PC-9 (cell line): ENCODE results near the gene ATP6V1E1.

Experiments
- EZH2 ChIP-seq: fragments of 200-600 bp; sonication (generic); IDR thresholded peaks from 2 replicates; pipeline ENCODE4 v1.8.0; 2017; ENCODE audit warnings: antibody characterized with exemption, low read depth
- TF ChIP-seq, protein P1 (sequence below): fragments of 200-600 bp; sonication (generic); conservative IDR thresholded peaks from 2 replicates; pipeline ENCODE4 v1.6.1; 2017; ENCODE audit warnings: mixed run types, antibody characterized with exemption, mild to moderate bottlenecking, moderate library complexity

DNA sequence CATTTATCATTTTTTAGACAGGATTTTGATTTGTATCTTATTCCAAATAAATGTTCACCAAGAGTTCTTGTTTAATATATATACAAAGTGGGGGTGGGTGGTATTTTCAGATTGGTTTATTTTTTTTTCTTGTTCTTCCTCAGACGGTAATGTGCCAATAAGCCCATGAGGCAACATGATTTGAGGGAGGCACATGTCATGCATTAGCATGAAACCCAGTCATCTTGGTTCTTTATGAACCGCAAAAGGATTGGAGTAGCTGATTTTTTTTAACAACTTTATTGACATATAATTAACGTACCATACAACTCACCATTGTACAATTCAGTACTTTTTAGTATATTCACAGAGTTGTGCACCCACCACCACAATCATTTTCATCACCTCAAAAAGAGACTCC lies 12.7 kb upstream of the ATP6V1E1 start:
- TF ChIP-seq, protein P1, sequence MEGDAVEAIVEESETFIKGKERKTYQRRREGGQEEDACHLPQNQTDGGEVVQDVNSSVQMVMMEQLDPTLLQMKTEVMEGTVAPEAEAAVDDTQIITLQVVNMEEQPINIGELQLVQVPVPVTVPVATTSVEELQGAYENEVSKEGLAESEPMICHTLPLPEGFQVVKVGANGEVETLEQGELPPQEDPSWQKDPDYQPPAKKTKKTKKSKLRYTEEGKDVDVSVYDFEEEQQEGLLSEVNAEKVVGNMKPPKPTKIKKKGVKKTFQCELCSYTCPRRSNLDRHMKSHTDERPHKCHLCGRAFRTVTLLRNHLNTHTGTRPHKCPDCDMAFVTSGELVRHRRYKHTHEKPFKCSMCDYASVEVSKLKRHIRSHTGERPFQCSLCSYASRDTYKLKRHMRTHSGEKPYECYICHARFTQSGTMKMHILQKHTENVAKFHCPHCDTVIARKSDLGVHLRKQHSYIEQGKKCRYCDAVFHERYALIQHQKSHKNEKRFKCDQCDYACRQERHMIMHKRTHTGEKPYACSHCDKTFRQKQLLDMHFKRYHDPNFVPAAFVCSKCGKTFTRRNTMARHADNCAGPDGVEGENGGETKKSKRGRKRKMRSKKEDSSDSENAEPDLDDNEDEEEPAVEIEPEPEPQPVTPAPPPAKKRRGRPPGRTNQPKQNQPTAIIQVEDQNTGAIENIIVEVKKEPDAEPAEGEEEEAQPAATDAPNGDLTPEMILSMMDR: no peak
- TF ChIP-seq EZH2: no peak
